HG03558 (cell line): Measurements from ENCODE around the gene MFAP3L.

Experiments
- ATAC-seq: cut with Tn5 transposase; IDR thresholded peaks from one replicate; pipeline ENCODE4 v1.9.1; 2021; ENCODE audit warnings: moderate number of reproducible peaks; ENCODE audit not compliant: unreplicated experiment; ENCODE audit errors: extremely low read depth

MFAP3L gene

DNA sequence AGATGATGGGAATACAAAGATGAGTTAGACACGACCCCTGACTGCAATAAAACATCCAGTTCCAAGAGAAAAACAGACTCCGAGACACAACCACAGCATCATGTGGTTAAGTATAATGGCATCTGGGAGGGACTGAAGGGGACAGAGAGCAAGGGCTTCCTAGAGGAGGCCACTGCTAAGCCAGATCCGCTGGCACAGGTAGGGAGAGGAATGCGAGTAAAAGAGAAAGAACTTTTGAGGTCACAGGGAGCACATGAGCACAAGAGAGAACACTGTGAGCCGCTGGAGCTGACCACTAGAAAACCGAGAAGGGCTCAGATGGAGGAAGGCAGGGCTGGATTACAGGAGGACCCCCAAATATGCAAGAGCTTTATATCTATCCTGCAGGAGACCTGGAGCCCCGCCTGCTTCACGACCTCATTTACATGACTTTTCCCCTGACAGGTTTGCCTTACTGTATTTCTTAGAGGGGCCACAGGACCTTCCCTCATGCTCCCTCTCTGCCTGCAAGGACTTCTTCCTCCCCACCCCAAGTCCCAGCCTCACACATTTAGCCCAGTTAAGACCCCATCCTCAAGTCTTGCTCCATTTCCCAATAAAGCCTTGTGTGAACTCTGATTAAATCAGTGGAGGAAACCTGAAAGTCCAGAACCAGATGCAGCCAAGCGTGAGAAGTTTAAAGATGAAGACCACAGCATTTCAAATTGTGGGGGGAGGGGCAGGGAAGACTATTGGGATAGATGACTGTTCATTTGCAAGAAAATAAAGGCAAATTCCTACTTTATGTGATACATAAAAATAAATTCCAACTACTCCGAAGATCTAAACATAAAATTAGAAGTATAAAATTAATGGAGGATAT, 29.6 kb downstream of the MFAP3L start:
- ATAC-seq, result no peak

- ATAC-seq, result no peak
These were observed 32.7 kb downstream of the MFAP3L start for GRCh38 chr4:169993531-169993930.

- no peak for ATAC-seq
These were observed 37.9 kb downstream of the MFAP3L start for GRCh38 chr4:169988252-169988651.

GRCh38 chr4:169987327-169988228, 38.6 kb downstream of the MFAP3L start:
- no peak for ATAC-seq

- no peak for ATAC-seq
These were observed 39.8 kb downstream of the MFAP3L start for GRCh38 chr4:169986369-169986768.

- ATAC-seq, result no peak
These were observed 40.3 kb downstream of the MFAP3L start for GRCh38 chr4:169985881-169986280.

DNA sequence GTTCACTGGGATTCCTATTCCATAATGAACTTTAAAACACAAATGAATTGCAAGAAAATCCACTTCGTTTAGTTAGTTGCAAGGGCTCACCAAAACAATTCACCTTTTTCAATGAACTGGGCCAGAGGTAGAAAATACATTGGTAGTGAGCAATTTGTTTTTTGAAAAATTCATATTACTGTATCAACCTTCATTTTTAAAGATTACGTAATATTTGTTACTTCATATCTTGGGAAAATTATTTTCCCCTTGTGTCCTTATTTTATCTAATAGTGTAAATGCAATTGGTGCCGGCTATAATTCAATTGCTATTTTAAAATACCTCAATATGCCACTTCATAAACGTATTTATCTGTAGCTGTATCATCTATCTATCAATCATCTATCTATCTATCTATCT, 41.5 kb downstream of the MFAP3L start:
- ATAC-seq, result no peak

DNA sequence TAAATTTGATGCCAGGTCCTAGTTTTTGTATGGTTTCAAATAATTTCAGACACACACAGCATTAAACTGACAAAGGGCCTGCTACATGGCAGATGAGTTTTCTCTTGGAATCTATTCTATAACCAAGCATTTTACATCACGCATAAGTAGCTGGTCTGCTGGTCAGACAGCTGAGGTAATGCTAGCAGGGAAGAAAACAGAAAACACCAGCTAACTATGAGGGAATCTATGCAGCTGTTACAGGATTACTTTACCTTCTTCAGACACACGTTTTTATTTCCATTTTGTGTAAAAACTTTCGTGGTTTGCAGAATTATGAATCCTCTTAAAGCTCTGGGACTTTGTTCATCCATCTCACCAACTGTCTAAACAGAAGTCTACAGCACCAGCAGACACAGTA, 42.0 kb downstream of the MFAP3L start:
- no peak for ATAC-seq

- ATAC-seq, result no peak
These were observed 49.2 kb downstream of the MFAP3L start for GRCh38 chr4:169976951-169977350.

DNA sequence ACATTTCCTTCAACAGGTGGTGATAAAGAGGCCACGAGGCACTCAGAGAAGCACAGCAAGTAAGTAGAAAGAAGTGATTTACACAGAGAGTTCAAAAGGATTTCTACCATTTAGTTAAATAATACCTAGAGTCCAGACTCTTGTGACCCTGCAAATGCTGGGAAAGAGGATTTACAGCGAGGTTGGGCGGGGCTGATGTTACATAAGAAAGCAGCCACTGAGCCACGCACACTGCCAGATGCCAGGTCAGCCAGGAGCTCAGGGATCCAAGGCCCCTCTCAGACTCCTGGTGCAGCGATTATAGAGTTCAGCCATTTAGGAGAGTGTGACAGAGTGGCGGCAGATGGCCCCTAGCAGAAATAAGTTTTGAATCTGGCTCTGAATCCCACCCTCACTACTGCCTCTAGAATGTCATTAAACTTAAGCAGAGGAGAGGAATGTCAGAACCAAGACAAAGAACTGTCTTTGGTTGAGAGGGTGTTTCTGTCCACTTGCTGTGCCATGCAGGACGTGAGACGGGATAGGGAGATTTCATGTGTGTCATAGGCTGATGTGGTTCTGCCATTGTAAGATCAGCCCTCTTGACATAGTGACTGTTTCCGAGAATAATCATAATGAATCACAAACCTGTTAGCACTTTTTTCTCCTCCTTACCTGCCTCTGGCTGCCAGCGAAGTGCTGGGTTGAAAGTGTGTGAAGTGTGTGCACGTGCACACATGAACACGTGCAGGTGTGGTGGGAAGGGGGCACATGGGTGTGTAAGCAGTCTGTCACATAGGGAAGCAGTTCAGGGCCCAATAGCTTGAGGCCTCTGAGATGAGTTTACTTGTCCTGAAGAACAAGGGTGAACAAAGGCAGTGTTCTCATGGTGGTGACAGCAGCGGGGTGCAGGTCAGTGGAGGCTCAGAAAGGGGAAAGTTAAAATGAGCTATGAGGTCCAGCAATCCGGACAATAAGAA, 50.1 kb downstream of the MFAP3L start:
- no peak for ATAC-seq

DNA sequence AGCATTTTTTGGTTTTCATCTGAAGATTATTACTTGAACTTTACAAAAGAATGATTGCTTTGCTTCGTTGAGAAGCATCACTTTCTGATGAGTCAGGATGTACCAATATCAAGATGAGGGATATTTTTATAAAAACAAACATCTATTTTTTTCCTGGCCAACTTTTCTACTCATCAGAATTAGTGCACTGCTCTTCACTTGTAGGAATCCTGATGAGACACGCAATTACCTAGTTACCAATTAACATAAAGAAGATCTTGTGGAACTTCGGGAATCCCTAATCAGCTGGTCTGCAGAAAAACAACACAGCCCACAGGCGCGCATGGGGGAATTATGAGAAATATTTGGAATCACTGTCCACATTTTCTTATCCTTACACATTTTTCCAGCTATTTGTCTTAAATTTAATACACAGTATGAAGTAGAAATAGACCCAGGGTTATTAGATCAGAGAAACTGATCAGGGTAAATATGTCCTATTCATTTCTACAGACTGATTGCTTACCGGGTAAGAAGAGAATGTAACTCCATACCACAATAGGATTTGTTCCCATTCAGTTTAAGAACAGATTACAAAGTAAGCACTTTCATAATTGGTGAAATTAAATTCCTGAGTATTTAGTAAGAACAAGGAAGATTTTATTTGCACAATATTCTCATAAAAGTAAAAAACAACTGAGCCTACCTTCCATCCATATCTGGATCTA, 50.9 kb downstream of the MFAP3L start:
- no peak for ATAC-seq

DNA sequence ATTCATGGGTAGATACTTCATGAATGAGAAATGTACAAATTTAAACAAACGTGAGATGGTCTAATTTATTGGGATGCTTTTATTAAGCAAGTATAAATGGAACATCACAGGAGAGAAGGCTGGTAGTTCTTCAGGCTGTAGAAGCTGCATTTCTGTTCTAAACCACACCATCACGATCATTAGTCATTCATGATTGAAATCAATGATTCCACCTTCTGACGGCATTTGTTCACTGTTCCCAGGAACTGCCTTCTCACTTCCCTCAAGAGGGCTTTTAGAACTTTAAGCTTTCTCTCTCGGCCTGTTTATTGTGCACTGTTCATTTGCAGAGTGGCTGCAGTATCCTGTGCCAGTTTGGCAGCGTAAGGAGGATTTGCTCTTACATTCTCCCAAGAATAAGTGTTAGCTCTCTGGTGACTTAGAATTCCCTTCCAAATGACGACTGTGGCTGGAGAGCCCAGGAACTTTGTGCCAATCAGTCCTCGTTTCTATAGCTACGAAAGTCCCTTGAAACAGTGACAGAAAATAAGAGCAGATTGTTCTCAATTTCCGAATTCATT, 54.7 kb downstream of the MFAP3L start:
- no peak for ATAC-seq

- no peak for ATAC-seq
These were observed 57.2 kb downstream of the MFAP3L start for GRCh38 chr4:169968999-169969398.

GRCh38 chr4:169963998-169964397, 62.2 kb downstream of the MFAP3L start:
- no peak for ATAC-seq

DNA sequence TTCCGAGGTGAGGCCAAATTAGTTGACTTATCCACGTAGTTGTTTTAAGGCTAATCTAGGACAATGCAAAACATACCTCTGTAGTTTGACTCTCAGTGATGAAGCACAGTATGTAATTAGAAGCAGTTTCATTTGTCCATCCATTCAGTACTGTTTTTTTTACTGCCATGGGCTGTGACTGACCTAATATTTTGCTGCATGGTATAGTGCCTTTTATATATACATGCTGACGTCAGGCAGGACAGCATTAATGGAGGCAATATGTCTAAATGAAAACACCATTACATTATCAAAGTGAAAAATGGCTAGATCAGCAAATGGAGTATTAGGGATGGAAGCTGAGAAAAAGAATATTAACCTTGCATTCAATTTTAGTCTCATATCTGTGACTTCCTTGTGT, 66.9 kb downstream of the MFAP3L start:
- ATAC-seq, result no peak

DNA sequence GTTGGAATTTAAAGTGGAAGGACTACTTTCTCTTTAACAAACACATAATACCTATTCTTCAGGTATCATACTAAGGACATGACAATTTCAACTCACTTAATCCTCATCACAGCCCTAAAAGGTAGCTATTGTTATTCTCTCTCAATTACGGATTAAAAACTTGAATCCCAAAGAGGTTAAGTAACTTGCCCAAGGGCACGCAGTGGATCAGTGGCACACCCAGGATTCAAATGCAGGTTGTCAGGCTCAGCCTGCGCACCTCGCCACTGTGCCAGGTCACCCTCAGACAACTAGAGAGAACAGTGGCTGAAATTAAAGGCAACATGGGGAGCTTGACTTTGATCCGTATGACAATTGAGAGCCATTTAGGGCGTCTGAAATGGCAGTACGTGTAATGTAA, 67.6 kb downstream of the MFAP3L start:
- ATAC-seq, result no peak

- ATAC-seq, result no peak
These were observed 68.4 kb downstream of the MFAP3L start for GRCh38 chr4:169957785-169958184.

DNA sequence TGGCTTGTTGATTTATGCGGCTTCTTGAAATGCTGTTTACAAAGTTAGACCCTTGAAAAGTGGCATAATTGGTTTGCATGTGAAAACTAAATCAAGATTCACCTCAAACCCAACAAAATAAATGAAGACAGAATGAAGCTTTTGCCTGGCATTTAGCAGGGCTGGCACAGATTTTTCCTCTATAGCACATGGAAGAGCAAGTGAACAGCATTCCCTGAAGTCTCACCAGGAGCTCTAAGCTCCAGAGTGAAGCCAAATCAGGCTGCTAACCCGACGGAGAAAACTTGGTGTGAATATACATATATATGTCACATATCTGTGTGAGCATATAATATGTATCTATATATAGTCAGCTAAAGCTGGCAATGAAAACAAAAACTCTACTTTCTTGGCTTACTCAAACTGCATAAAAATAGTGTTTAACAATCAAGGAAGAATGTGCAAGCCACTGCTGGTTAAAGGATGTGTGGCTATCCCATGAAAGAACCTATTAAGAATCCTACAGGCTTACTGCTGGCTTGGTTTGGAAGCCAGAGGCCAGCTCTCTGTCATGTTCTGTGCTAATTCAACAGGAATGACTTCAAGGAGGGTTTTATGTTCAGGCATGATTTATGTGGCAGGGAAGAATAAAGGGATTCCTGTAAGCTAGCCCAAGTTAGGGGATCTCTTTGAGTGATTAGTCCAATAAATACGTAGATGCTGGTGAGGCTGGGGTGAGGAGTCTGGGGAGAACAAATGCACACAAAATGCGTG, 69.9 kb downstream of the MFAP3L start:
- ATAC-seq, result no peak

DNA sequence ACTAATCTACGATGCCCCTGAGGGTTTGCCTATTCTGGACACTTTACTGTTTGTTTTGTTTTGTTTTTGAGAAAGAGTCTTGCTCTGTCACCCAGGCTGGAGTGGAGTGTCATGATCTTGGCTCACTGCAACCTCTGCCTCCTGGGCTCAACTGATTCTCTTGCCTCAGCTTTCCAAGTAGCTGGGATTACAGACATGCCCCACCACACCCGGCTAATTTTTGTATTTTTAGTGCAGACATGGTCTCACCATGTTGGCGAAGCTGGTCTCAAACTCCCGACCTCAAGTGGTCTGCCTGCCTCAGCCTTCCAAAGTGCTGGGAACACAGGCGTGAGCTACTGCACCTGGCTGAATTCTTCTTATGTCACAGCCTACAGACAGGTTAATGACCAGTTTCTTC, 70.7 kb downstream of the MFAP3L start:
- ATAC-seq, result no peak
